ENCODE results near the gene CCDC92. TPM values are rescaled to one million over a fixed set of nuclear protein-coding genes. Genes with fewer than 3 reads are reported as not detected.
A peak's percentile ranks its signal among the peaks of the same experiment; 100 is the strongest.

Gene CCDC92
- total and polyA plus RNA-seq, 2 of the 13 experiments (the other 11 are each of a cell fraction or from before 2014, with no cell fraction given): 5.4 to 14.7 TPM

DNA sequence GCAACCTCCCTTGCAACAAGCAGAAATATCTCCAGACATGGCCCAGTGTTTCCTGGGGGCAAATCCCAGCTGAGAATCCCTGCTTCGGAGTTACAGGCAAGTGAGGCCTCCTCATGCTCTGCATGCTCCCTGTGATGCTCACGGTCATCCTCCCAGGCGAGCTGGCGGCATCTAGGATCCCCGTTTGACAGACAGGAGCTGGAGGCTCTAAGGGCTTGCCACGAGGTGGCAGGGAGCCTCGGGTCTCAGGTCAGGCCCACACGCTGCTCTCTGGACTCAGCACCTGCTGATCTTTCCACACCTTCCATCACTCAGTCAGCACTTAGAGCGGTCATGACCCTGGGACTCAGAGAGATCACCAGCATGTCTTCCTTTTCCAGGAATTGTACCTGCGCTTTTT is 79.8 kb downstream of the CCDC92 start:
- H3K27ac ChIP-seq (ENCODE audit: extremely low read length, insufficient read depth, low read length): no peak overlapping the region
- no peak overlapping the region for H2AFZ ChIP-seq (ENCODE audit: low read length)
- H3K9ac ChIP-seq (ENCODE audit: insufficient read depth, low read depth, low read length): no peak overlapping the region
- peaks cover 24% of the 10 kb centered on the region for H3K4me1 ChIP-seq (ENCODE audit: insufficient read depth, low read length)
- no peak for DNase-seq (ENCODE audit: low spot score)
- POLR2A ChIA-PET: no interaction called here
- FAIRE-seq: no peak
- no peaks in the 10 kb centered on the region for H3K79me2 ChIP-seq (ENCODE audit: insufficient read depth, low read length)
- no TSS peak for BruUV-seq (replicated peaks)
- no peak overlapping the region for H3K4me2 ChIP-seq (ENCODE audit: low read depth, low read length)
- peaks cover 17 to 69% of the 10 kb centered on the region in 2 experiments for H3K27me3 ChIP-seq (ENCODE audit: control insufficient read depth in 1 of 2, insufficient read depth in 2 of 2, low read length in 2 of 2)
- no peaks in the 10 kb centered on the region for H3K36me3 ChIP-seq (replicated peaks in 1 of 2; ENCODE audit: control insufficient read depth in 1 of 2, insufficient read depth in 2 of 2, low read length in 2 of 2)
- CTCF ChIA-PET (ENCODE audit: low intra/inter-chr PET ratio, low total read pairs): no interaction called here
- WGBS (ENCODE audit: low lambda C conversion rate): 0% methylated on average over 5 of the region's 10 CpGs
- no peaks in the 10 kb centered on the region for H4K20me1 ChIP-seq (ENCODE audit: insufficient read depth, low read length)
- intact Hi-C loops (cut with micrococcal nuclease; ENCODE audit: unreplicated experiment) (no loop called here), in situ Hi-C loops (cut with HindIII; ENCODE audit: extremely low pct_ligation_motif_present, low pct_unique_long_range_greater_than_20kb) (no loop called here)
- no peak overlapping the region for H3K4me3 ChIP-seq (replicated peaks in 1 of 3; ENCODE audit: insufficient read depth in 1 of 3, low read depth in 2 of 3, low read length in 3 of 3)
- H3K9me3 ChIP-seq (ENCODE audit: low read length): no peaks in the 10 kb centered on the region
- TF ChIP-seq ZFP62 (CRISPR knock-in tag; IDR thresholded peaks at IDR 0.05) (no peak), ZNF598 (CRISPR knock-in tag; IDR thresholded peaks at IDR 0.05; ENCODE audit: borderline replicate concordance) (no peak), ZNF44 (CRISPR knock-in tag; IDR thresholded peaks at IDR 0.05) (no peak), ZNF816 (CRISPR knock-in tag; IDR thresholded peaks at IDR 0.05; ENCODE audit: borderline replicate concordance) (no peak), AKAP8 (CRISPR knock-in tag; IDR thresholded peaks at IDR 0.05) (no peak), MIER2 (CRISPR knock-in tag; IDR thresholded peaks at IDR 0.05) (no peak), ZNF343 (CRISPR knock-in tag; IDR thresholded peaks at IDR 0.05) (no peak), ISL2 (CRISPR knock-in tag; IDR thresholded peaks at IDR 0.05) (no peak), ZNF296 (CRISPR knock-in tag; conservative IDR thresholded peaks at IDR 0.05) (no peak), MXD4 (CRISPR knock-in tag; IDR thresholded peaks at IDR 0.05) (no peak), SP2 (CRISPR knock-in tag; IDR thresholded peaks at IDR 0.05) (no peak), ZNF224 (CRISPR knock-in tag; IDR thresholded peaks at IDR 0.05) (no peak), ZNF430 (CRISPR knock-in tag; IDR thresholded peaks at IDR 0.05) (no peak), ZNF589 (CRISPR knock-in tag; conservative IDR thresholded peaks at IDR 0.05) (no peak), SIN3B (IDR thresholded peaks at IDR 0.05; ENCODE audit: low read length) (no peak), ONECUT2 (CRISPR knock-in tag; IDR thresholded peaks at IDR 0.05) (no peak), EEA1 (CRISPR knock-in tag; IDR thresholded peaks at IDR 0.05; ENCODE audit: borderline replicate concordance) (no peak)
- TF ChIP-seq, protein P1, sequence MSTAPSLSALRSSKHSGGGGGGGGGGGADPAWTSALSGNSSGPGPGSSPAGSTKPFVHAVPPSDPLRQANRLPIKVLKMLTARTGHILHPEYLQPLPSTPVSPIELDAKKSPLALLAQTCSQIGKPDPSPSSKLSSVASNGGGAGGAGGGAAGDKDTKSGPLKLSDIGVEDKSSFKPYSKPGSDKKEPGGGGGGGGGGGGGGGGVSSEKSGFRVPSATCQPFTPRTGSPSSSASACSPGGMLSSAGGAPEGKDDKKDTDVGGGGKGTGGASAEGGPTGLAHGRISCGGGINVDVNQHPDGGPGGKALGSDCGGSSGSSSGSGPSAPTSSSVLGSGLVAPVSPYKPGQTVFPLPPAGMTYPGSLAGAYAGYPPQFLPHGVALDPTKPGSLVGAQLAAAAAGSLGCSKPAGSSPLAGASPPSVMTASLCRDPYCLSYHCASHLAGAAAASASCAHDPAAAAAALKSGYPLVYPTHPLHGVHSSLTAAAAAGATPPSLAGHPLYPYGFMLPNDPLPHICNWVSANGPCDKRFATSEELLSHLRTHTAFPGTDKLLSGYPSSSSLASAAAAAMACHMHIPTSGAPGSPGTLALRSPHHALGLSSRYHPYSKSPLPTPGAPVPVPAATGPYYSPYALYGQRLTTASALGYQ (CRISPR knock-in tag; IDR thresholded peaks at IDR 0.05): no peak
- TF ChIP-seq, protein P2, sequence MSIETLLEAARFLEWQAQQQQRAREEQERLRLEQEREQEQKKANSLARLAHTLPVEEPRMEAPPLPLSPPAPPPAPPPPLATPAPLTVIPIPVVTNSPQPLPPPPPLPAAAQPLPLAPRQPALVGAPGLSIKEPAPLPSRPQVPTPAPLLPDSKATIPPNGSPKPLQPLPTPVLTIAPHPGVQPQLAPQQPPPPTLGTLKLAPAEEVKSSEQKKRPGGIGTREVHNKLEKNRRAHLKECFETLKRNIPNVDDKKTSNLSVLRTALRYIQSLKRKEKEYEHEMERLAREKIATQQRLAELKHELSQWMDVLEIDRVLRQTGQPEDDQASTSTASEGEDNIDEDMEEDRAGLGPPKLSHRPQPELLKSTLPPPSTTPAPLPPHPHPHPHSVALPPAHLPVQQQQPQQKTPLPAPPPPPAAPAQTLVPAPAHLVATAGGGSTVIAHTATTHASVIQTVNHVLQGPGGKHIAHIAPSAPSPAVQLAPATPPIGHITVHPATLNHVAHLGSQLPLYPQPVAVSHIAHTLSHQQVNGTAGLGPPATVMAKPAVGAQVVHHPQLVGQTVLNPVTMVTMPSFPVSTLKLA (IDR thresholded peaks at IDR 0.05): no peak
- TF ChIP-seq, protein P3, sequence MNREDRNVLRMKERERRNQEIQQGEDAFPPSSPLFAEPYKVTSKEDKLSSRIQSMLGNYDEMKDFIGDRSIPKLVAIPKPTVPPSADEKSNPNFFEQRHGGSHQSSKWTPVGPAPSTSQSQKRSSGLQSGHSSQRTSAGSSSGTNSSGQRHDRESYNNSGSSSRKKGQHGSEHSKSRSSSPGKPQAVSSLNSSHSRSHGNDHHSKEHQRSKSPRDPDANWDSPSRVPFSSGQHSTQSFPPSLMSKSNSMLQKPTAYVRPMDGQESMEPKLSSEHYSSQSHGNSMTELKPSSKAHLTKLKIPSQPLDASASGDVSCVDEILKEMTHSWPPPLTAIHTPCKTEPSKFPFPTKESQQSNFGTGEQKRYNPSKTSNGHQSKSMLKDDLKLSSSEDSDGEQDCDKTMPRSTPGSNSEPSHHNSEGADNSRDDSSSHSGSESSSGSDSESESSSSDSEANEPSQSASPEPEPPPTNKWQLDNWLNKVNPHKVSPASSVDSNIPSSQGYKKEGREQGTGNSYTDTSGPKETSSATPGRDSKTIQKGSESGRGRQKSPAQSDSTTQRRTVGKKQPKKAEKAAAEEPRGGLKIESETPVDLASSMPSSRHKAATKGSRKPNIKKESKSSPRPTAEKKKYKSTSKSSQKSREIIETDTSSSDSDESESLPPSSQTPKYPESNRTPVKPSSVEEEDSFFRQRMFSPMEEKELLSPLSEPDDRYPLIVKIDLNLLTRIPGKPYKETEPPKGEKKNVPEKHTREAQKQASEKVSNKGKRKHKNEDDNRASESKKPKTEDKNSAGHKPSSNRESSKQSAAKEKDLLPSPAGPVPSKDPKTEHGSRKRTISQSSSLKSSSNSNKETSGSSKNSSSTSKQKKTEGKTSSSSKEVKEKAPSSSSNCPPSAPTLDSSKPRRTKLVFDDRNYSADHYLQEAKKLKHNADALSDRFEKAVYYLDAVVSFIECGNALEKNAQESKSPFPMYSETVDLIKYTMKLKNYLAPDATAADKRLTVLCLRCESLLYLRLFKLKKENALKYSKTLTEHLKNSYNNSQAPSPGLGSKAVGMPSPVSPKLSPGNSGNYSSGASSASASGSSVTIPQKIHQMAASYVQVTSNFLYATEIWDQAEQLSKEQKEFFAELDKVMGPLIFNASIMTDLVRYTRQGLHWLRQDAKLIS (CRISPR knock-in tag; IDR thresholded peaks at IDR 0.05): no peak
- ATAC-seq: peak; percentile 52

Data from HepG2 (cell line).